Hypothalamus (tissue), 51 donors: ENCODE data around the gene SYTL2.
A peak's percentile ranks its signal among the peaks of the same experiment; 100 is the strongest.
"Not testable (repeated sequence)": the region's sequence is repeated elsewhere in the genome, so short reads cannot be mapped to it uniquely, and the experiment has no call there.

ENCODE experiments used
- DNase-seq, 51 donors: peaks; one replicate each; lab custom pipeline; 2025; lab: John Stamatoyannopoulos, UW

Gene SYTL2

GRCh38 chr11:85810871-85811611 is at the start of gene SYTL2:
Gene SYTL2, minus strand, starts transcription at chr11:85811141. Its CDS starts 53,416 bp downstream, at chr11:85757725.
- DNase-seq = peak in 46 of 51 donors; percentile 16 to 86 (median 62)

- not testable (repeated sequence) for DNase-seq
These were observed 48.6 kb upstream of the SYTL2 start for GRCh38 chr11:85859541-85859940.

- DNase-seq = no peak
These were observed 46.2 kb upstream of the SYTL2 start for GRCh38 chr11:85857098-85857497.

GRCh38 chr11:85855341-85855656 is 44.4 kb upstream of the SYTL2 start, which contains the start of gene CCDC83:
Gene CCDC83, plus strand, starts transcription at chr11:85855383. Its CDS starts 9,741 bp downstream, at chr11:85865124.
- DNase-seq = peak in 1 of 51 donors; percentile 29

GRCh38 chr11:85854557-85855340 is 43.8 kb upstream of the SYTL2 start:
- peak; percentile 26 to 92 (median 81) for DNase-seq

GRCh38 chr11:85854212-85854556 is 43.2 kb upstream of the SYTL2 start:
- DNase-seq = no peak

GRCh38 chr11:85853541-85853940 is 42.6 kb upstream of the SYTL2 start:
- DNase-seq = not testable (repeated sequence)

GRCh38 chr11:85852754-85853153 is 41.8 kb upstream of the SYTL2 start:
- DNase-seq = not testable (repeated sequence)

GRCh38 chr11:85848556-85848955 is 37.6 kb upstream of the SYTL2 start:
- DNase-seq = no peak

GRCh38 chr11:85848006-85848405 is 37.1 kb upstream of the SYTL2 start:
- no peak for DNase-seq

- no peak for DNase-seq
These were observed 36.5 kb upstream of the SYTL2 start for GRCh38 chr11:85847436-85847835.

GRCh38 chr11:85845124-85845631 is 34.2 kb upstream of the SYTL2 start:
- DNase-seq = no peak

- DNase-seq = no peak
These were observed 33.6 kb upstream of the SYTL2 start for GRCh38 chr11:85844439-85845123.

- no peak for DNase-seq
These were observed 33.0 kb upstream of the SYTL2 start for GRCh38 chr11:85843929-85844328.

GRCh38 chr11:85840932-85841331 is 30.0 kb upstream of the SYTL2 start:
- not testable (repeated sequence) for DNase-seq

GRCh38 chr11:85835729-85836128 is 24.8 kb upstream of the SYTL2 start:
- no peak for DNase-seq

- DNase-seq = no peak
These were observed 24.3 kb upstream of the SYTL2 start for GRCh38 chr11:85835263-85835662.

- DNase-seq = no peak
These were observed 20.1 kb upstream of the SYTL2 start for GRCh38 chr11:85831050-85831449.

- no peak for DNase-seq
These were observed 18.2 kb upstream of the SYTL2 start for GRCh38 chr11:85829172-85829571.

- DNase-seq = no peak
These were observed 17.7 kb upstream of the SYTL2 start for GRCh38 chr11:85828640-85828978.
